GM23338 (cell line): ENCODE measurements around the gene CEP135. TPM values are rescaled to one million over a fixed set of nuclear protein-coding genes. Genes with fewer than 3 reads are reported as not detected.

Experiments
- ATAC-seq: fragments of 200-7000 bp; cut with Tn5 transposase; 3 replicates; pipeline ENCODE4 v1.9.1; 2020
- DNase-seq: peaks from one replicate; pipeline ENCODE4 v3.0.0-alpha.2; 2015; ENCODE audit warnings: low spot score
- H2AFZ ChIP-seq: fragments of 200-600 bp; sonication (generic); 2 replicates; pipeline ENCODE4 v1.8.0; 2016; ENCODE audit warnings: antibody characterized with exemption, mild to moderate bottlenecking, moderate library complexity
- H3F3A ChIP-seq: fragments of 200-600 bp; sonication (generic); replicated peaks from 2 replicates; pipeline ENCODE4 v1.8.0; 2017; ENCODE audit warnings: antibody characterized with exemption, mixed run types, low read depth
- H3K27ac ChIP-seq: fragments of 200-600 bp; sonication (generic); 2 replicates; pipeline ENCODE4 v1.6.1; 2016; ENCODE audit warnings: low read depth
- H3K27me3 ChIP-seq: fragments of 200-600 bp; sonication (generic); 2 replicates; pipeline ENCODE4 v1.8.0; 2016; ENCODE audit warnings: mild to moderate bottlenecking, mixed run types, moderate library complexity; ENCODE audit not compliant: insufficient read depth
- H3K36me3 ChIP-seq: fragments of 200-600 bp; sonication (generic); 2 replicates; pipeline ENCODE4 v1.8.0; 2016; ENCODE audit warnings: mild to moderate bottlenecking; ENCODE audit not compliant: insufficient read depth
- H3K4me1 ChIP-seq: fragments of 200-600 bp; sonication (generic); 2 replicates; pipeline ENCODE4 v1.8.0; 2016; ENCODE audit warnings: mild to moderate bottlenecking, moderate library complexity; ENCODE audit not compliant: insufficient read depth
- H3K4me2 ChIP-seq: fragments of 200-600 bp; sonication (generic); 2 replicates; pipeline ENCODE4 v1.7.1; 2017; ENCODE audit warnings: mixed run types
- H3K4me3 ChIP-seq: fragments of 200-600 bp; sonication (generic); 2 replicates; pipeline ENCODE4 v1.6.1; 2016; ENCODE audit warnings: mixed run types
- H3K79me2 ChIP-seq: fragments of 200-600 bp; sonication (generic); replicated peaks from 2 replicates; pipeline ENCODE4 v1.8.0; 2017; ENCODE audit warnings: mild to moderate bottlenecking; ENCODE audit not compliant: insufficient read depth
- H3K9me2 ChIP-seq: fragments of 200-600 bp; sonication (generic); 2 replicates; pipeline ENCODE4 v1.8.0; 2017; ENCODE audit not compliant: insufficient read depth
- H4K20me1 ChIP-seq: fragments of 200-600 bp; sonication (generic); replicated peaks from 2 replicates; pipeline ENCODE4 v1.8.0; 2017; ENCODE audit warnings: mild to moderate bottlenecking; ENCODE audit not compliant: insufficient read depth
- H3K27ac Mint-ChIP-seq: 2 replicates; pipeline ENCODE4 v1.8.0; 2020; ENCODE audit warnings: inconsistent platforms, mild to moderate bottlenecking, moderate library complexity, mixed read lengths
- H3K27me3 Mint-ChIP-seq: 3 replicates; pipeline ENCODE4 v1.8.0; 2022; ENCODE audit warnings: low read depth, mild to moderate bottlenecking, moderate library complexity, mixed read lengths, inconsistent platforms; ENCODE audit not compliant: insufficient read depth, poor library complexity
- H3K36me3 Mint-ChIP-seq: 3 replicates; pipeline ENCODE4 v1.8.0; 2021; ENCODE audit warnings: low read depth, mild to moderate bottlenecking, inconsistent platforms, moderate library complexity, mixed read lengths
- H3K4me1 Mint-ChIP-seq: 3 replicates; pipeline ENCODE4 v1.8.0; 2020; ENCODE audit warnings: mild to moderate bottlenecking, inconsistent platforms, mixed read lengths
- H3K4me3 Mint-ChIP-seq: 3 replicates; pipeline ENCODE4 v1.8.0; 2021; ENCODE audit warnings: moderate library complexity, mild to moderate bottlenecking, inconsistent platforms, mixed read lengths
- H3K9me3 Mint-ChIP-seq: 3 replicates; pipeline ENCODE4 v1.8.0; 2020; ENCODE audit warnings: moderate library complexity, mild to moderate bottlenecking, inconsistent platforms, mixed read lengths
- CREB1 ChIP-seq: fragments of 250-450 bp; sonication (Bioruptor Pico); IDR thresholded peaks from 2 replicates; pipeline ENCODE4 v1.5.0; 2020; ENCODE audit warnings: low read depth, mild to moderate bottlenecking, moderate library complexity
- ETS1 ChIP-seq: IDR thresholded peaks from 2 replicates; pipeline ENCODE4 v1.6.1; 2016; ENCODE audit warnings: antibody characterized with exemption
- EZH2 ChIP-seq: fragments of 200-600 bp; sonication (generic); IDR thresholded peaks from one replicate; pipeline ENCODE4 v1.8.0; 2017; ENCODE audit warnings: antibody characterized with exemption, mild to moderate bottlenecking, low read depth; ENCODE audit not compliant: unreplicated experiment
- EZH2phosphoT487 ChIP-seq: fragments of 200-600 bp; sonication (generic); IDR thresholded peaks from one replicate; pipeline ENCODE4 v1.8.1; 2018; ENCODE audit warnings: antibody characterized with exemption; ENCODE audit not compliant: unreplicated experiment
- JUNB ChIP-seq: IDR thresholded peaks from one replicate; pipeline ENCODE4 v1.6.1; 2016; ENCODE audit warnings: antibody characterized with exemption; ENCODE audit not compliant: unreplicated experiment
- NANOG ChIP-seq: IDR thresholded peaks from 2 replicates; pipeline ENCODE4 v1.6.1; 2016; ENCODE audit warnings: antibody characterized with exemption, borderline replicate concordance
- POLR2AphosphoS5 ChIP-seq: IDR thresholded peaks from 2 replicates; pipeline ENCODE4 v1.6.1; 2016; ENCODE audit warnings: antibody characterized with exemption, low read depth
- STAT1 ChIP-seq: IDR thresholded peaks from one replicate; pipeline ENCODE4 v1.6.1; 2016; ENCODE audit warnings: antibody characterized with exemption; ENCODE audit not compliant: unreplicated experiment
- ZNF331 ChIP-seq: fragments of 250-450 bp; sonication (Bioruptor Pico); IDR thresholded peaks from 2 replicates; pipeline ENCODE4 v1.5.0; 2020; ENCODE audit warnings: low read depth, mild to moderate bottlenecking, moderate library complexity
- polyA plus RNA-seq: library from polyadenylated mRNA; unstranded; fragments of >200 nt; fragmentation: Nextera tagmentation; extraction: Ambion mirVana; gene quantifications from 2 replicates; pipeline ENCODE4 v1.2.1, GENCODE V29; 2016
- total RNA-seq: library from RNA; depleted of rRNA; stranded (reverse); fragments of >200 nt; shearing (Covaris generic); gene quantifications from 2 replicates; pipeline ENCODE4 v1.2.3, GENCODE V29; 2014
- TF ChIP-seq, protein P1 (sequence below): IDR thresholded peaks from one replicate; pipeline ENCODE4 v1.6.1; 2018; ENCODE audit warnings: antibody characterized with exemption; ENCODE audit not compliant: unreplicated experiment
- TF ChIP-seq, protein P2 (sequence below), 2 experiments: fragments of 200-600 bp in 1 of 2; sonication (generic) in 1 of 2; conservative IDR thresholded peaks; 2 replicates each; pipeline versions ENCODE4 v1.5.1 to v1.6.1; 2016 to 2017; ENCODE audit warnings: antibody characterized with exemption in 2 of 2, low read depth in 2 of 2, mild to moderate bottlenecking in 2 of 2, moderate library complexity in 1 of 2
- TF ChIP-seq, protein P3 (sequence below): fragments of 250-450 bp; sonication (Bioruptor Pico); IDR thresholded peaks from 2 replicates; pipeline ENCODE4 v1.5.0; 2020; ENCODE audit warnings: mild to moderate bottlenecking, moderate library complexity

Gene CEP135
- total and polyA plus RNA-seq, 2 experiments from 2014 or later, result 11.8 to 15.7 TPM

DNA sequence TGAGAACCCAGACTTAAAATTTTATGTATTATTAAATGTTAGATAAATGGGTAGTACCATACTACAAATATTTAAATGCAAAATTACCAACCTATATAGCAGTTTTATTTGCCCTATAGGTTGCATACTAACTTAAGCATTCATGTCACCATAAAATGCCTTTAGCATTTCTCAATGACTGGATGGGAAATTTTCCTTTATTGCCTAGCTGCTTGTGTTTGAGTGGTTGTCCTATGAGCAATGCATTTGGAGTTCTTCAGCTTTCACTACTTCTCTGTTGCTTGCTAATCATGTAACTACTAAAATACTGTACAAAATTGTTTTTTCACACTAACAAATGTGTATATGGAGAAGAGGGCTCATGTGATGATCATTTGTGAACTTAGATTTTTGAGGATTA, 44.2 kb upstream of the CEP135 start:
- H4K20me1 ChIP-seq, result no peaks in the 10 kb centered on the region
- Mint-ChIP-seq H3K4me1 (no peaks in the 10 kb centered on the region), H3K36me3 (peaks cover 4% of the 10 kb centered on the region; the same call in 1 of the 3 replicates), H3K9me3 (no peaks in the 10 kb centered on the region), H3K27me3 (peaks cover 5% of the 10 kb centered on the region), H3K4me3 (no peak overlapping the region), H3K27ac (no peak overlapping the region)
- H3F3A ChIP-seq, result no peaks in the 10 kb centered on the region
- no peaks in the 10 kb centered on the region for H3K9me2 ChIP-seq
- TF ChIP-seq, protein P1, sequence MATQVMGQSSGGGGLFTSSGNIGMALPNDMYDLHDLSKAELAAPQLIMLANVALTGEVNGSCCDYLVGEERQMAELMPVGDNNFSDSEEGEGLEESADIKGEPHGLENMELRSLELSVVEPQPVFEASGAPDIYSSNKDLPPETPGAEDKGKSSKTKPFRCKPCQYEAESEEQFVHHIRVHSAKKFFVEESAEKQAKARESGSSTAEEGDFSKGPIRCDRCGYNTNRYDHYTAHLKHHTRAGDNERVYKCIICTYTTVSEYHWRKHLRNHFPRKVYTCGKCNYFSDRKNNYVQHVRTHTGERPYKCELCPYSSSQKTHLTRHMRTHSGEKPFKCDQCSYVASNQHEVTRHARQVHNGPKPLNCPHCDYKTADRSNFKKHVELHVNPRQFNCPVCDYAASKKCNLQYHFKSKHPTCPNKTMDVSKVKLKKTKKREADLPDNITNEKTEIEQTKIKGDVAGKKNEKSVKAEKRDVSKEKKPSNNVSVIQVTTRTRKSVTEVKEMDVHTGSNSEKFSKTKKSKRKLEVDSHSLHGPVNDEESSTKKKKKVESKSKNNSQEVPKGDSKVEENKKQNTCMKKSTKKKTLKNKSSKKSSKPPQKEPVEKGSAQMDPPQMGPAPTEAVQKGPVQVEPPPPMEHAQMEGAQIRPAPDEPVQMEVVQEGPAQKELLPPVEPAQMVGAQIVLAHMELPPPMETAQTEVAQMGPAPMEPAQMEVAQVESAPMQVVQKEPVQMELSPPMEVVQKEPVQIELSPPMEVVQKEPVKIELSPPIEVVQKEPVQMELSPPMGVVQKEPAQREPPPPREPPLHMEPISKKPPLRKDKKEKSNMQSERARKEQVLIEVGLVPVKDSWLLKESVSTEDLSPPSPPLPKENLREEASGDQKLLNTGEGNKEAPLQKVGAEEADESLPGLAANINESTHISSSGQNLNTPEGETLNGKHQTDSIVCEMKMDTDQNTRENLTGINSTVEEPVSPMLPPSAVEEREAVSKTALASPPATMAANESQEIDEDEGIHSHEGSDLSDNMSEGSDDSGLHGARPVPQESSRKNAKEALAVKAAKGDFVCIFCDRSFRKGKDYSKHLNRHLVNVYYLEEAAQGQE, result no peak
- no peak for TF ChIP-seq EZH2phosphoT487
- TF ChIP-seq POLR2AphosphoS5, result no peak
- TF ChIP-seq, protein P2, sequence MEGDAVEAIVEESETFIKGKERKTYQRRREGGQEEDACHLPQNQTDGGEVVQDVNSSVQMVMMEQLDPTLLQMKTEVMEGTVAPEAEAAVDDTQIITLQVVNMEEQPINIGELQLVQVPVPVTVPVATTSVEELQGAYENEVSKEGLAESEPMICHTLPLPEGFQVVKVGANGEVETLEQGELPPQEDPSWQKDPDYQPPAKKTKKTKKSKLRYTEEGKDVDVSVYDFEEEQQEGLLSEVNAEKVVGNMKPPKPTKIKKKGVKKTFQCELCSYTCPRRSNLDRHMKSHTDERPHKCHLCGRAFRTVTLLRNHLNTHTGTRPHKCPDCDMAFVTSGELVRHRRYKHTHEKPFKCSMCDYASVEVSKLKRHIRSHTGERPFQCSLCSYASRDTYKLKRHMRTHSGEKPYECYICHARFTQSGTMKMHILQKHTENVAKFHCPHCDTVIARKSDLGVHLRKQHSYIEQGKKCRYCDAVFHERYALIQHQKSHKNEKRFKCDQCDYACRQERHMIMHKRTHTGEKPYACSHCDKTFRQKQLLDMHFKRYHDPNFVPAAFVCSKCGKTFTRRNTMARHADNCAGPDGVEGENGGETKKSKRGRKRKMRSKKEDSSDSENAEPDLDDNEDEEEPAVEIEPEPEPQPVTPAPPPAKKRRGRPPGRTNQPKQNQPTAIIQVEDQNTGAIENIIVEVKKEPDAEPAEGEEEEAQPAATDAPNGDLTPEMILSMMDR (conservative IDR thresholded peaks at IDR 0.05; ENCODE audit: low read depth in 2 of 2), result no peak
- no peak for TF ChIP-seq ZNF331
- no peak for TF ChIP-seq JUNB
- TF ChIP-seq CREB1, result no peak
- no peak for TF ChIP-seq EZH2
- TF ChIP-seq, protein P3, sequence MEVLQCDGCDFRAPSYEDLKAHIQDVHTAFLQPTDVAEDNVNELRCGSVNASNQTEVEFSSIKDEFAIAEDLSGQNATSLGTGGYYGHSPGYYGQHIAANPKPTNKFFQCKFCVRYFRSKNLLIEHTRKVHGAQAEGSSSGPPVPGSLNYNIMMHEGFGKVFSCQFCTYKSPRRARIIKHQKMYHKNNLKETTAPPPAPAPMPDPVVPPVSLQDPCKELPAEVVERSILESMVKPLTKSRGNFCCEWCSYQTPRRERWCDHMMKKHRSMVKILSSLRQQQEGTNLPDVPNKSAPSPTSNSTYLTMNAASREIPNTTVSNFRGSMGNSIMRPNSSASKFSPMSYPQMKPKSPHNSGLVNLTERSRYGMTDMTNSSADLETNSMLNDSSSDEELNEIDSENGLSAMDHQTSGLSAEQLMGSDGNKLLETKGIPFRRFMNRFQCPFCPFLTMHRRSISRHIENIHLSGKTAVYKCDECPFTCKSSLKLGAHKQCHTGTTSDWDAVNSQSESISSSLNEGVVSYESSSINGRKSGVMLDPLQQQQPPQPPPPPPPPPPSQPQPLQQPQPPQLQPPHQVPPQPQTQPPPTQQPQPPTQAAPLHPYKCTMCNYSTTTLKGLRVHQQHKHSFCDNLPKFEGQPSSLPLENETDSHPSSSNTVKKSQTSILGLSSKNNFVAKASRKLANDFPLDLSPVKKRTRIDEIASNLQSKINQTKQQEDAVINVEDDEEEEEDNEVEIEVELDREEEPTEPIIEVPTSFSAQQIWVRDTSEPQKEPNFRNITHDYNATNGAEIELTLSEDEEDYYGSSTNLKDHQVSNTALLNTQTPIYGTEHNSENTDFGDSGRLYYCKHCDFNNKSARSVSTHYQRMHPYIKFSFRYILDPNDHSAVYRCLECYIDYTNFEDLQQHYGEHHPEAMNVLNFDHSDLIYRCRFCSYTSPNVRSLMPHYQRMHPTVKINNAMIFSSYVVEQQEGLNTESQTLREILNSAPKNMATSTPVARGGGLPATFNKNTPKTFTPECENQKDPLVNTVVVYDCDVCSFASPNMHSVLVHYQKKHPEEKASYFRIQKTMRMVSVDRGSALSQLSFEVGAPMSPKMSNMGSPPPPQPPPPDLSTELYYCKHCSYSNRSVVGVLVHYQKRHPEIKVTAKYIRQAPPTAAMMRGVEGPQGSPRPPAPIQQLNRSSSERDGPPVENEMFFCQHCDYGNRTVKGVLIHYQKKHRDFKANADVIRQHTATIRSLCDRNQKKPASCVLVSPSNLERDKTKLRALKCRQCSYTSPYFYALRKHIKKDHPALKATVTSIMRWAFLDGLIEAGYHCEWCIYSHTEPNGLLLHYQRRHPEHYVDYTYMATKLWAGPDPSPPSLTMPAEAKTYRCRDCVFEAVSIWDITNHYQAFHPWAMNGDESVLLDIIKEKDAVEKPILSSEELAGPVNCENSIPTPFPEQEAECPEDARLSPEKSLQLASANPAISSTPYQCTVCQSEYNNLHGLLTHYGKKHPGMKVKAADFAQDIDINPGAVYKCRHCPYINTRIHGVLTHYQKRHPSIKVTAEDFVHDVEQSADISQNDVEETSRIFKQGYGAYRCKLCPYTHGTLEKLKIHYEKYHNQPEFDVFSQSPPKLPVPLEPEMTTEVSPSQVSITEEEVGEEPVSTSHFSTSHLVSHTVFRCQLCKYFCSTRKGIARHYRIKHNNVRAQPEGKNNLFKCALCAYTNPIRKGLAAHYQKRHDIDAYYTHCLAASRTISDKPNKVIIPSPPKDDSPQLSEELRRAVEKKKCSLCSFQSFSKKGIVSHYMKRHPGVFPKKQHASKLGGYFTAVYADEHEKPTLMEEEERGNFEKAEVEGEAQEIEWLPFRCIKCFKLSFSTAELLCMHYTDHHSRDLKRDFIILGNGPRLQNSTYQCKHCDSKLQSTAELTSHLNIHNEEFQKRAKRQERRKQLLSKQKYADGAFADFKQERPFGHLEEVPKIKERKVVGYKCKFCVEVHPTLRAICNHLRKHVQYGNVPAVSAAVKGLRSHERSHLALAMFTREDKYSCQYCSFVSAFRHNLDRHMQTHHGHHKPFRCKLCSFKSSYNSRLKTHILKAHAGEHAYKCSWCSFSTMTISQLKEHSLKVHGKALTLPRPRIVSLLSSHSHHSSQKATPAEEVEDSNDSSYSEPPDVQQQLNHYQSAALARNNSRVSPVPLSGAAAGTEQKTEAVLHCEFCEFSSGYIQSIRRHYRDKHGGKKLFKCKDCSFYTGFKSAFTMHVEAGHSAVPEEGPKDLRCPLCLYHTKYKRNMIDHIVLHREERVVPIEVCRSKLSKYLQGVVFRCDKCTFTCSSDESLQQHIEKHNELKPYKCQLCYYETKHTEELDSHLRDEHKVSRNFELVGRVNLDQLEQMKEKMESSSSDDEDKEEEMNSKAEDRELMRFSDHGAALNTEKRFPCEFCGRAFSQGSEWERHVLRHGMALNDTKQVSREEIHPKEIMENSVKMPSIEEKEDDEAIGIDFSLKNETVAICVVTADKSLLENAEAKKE (CRISPR knock-in tag), result no peak
- no peak for TF ChIP-seq STAT1
- TF ChIP-seq ETS1, result no peak
- no peak for TF ChIP-seq NANOG
- no peaks in the 10 kb centered on the region for H3K36me3 ChIP-seq
- DNase-seq, result no peak
- no peak for ATAC-seq
- no peak overlapping the region for H3K4me2 ChIP-seq
- H3K4me3 ChIP-seq, result no peak overlapping the region
- H3K27ac ChIP-seq, result no peak overlapping the region
- no peaks in the 10 kb centered on the region for H3K27me3 ChIP-seq
- no peaks in the 10 kb centered on the region for H3K79me2 ChIP-seq
- H3K4me1 ChIP-seq, result no peaks in the 10 kb centered on the region
- no peak overlapping the region for H2AFZ ChIP-seq
